GM12891 (cell line): ENCODE results near the gene HOXC13.

Experiments
- DNase-seq: peaks from one replicate; pipeline ENCODE4 v3.0.0; 2011; ENCODE audit warnings: low spot score; ENCODE audit not compliant: insufficient read length
- FAIRE-seq: peaks from 2 replicates; lab custom pipeline; 2011; peaks lifted over from hg19 to GRCh38; lab: Jason Lieb, UNC
- PAX5 ChIP-seq: IDR thresholded peaks from 2 replicates; pipeline ENCODE4 v1.6.1; 2011; ENCODE audit warnings: low read length, moderate library complexity, mild to moderate bottlenecking; ENCODE audit not compliant: insufficient read depth, severe bottlenecking
- POLR2A ChIP-seq: IDR thresholded peaks from 2 replicates; pipeline ENCODE4 v1.6.1; 2011; ENCODE audit warnings: low read depth, low read length, control low read depth
- POLR2AphosphoS5 ChIP-seq: IDR thresholded peaks from 2 replicates; pipeline ENCODE4 v1.6.1; 2011; ENCODE audit warnings: low read depth, low read length, control low read depth
- POU2F2 ChIP-seq: IDR thresholded peaks from 2 replicates; pipeline ENCODE4 v1.6.1; 2011; ENCODE audit warnings: low read depth, mild to moderate bottlenecking, control low read depth, low read length, moderate library complexity
- SPI1 ChIP-seq: IDR thresholded peaks from 2 replicates; pipeline ENCODE4 v1.6.1; 2011; ENCODE audit warnings: low read depth, low read length, control low read depth
- TAF1 ChIP-seq: IDR thresholded peaks from 2 replicates; pipeline ENCODE4 v1.6.1; 2011; ENCODE audit warnings: low read depth, low read length, control low read depth

Gene HOXC13

DNA sequence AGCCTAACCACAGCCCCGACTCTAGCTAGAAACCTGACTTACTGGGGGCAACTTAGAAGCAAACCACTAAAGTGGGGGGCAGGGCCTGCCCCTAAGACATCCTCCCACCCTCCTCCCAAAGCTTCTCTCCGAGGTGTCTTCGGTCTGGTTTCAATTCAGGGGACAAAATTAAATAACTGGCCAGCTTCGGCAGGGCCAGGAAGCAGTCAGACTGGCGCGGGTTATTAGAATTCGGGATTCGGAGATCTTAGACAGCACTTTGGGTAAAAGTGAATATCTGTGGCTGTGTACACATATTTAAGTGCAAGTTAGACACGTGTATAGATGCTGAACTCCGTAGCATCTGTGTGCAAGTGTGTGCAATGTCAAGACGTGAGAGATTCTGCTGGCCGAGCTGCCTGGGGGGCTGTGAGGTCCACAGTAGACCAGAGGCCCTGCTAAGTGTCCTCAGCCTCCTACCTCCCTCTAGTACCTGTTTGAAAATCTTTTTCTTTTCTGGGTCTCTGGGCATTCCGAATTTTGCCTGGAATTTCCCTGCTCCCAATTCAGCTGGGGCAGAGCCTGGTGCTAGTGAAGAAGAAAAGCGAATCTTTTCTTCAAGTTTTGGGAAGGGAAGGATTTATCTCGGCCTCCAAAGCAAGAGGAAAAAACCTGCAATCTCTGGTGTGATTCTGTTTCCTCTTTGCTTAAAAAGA lies 42.3 kb downstream of the HOXC13 start:
- FAIRE-seq: no peak
- TF ChIP-seq SPI1 (no peak), POLR2AphosphoS5 (no peak), POU2F2 (no peak), POLR2A (no peak), TAF1 (no peak), PAX5 (no peak)
- no peak for DNase-seq

- FAIRE-seq (no peak), DNase-seq (no peak)
- TF ChIP-seq TAF1 (no peak), POLR2A (no peak), SPI1 (no peak)
These were observed 43.3 kb downstream of the HOXC13 start for GRCh38 chr12:53981634-53982565.

- no peak for TF ChIP-seq SPI1
- no peak for TF ChIP-seq POLR2A
- no peak for TF ChIP-seq TAF1
- no peak for TF ChIP-seq PAX5
- no peak for TF ChIP-seq POLR2AphosphoS5
- TF ChIP-seq POU2F2: no peak
- no peak for FAIRE-seq
- DNase-seq: no peak
These were observed 44.3 kb downstream of the HOXC13 start for GRCh38 chr12:53982648-53983567.

DNA sequence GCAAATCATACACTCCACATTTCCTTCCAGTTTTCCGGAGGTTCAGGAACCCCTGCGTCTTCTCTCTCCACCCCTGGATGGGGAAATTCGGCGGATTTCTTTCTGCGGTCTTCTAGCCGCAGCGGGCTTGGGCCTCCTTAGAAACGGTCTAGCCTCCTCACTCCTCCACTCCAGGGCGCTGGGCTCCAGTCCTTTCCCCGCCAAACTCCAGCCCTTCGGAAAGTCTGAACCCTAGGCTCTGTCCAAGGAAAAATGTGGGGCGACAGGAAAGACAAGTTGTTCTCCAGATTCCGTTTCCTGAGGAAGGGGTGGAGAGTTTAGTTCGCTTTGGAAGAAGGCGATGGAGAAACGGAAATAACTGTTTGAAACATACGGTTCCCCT lies 44.9 kb downstream of the HOXC13 start:
- no peak for DNase-seq
- no peak for TF ChIP-seq POLR2A
- TF ChIP-seq TAF1: no peak
- TF ChIP-seq POU2F2: no peak
- no peak for TF ChIP-seq PAX5
- FAIRE-seq: no peak

- TF ChIP-seq SPI1 (no peak), TAF1 (no peak), POLR2AphosphoS5 (no peak), POLR2A (no peak), PAX5 (no peak), POU2F2 (no peak)
- FAIRE-seq (no peak), DNase-seq (no peak)
These were observed 45.4 kb downstream of the HOXC13 start for GRCh38 chr12:53983950-53984572.

DNA sequence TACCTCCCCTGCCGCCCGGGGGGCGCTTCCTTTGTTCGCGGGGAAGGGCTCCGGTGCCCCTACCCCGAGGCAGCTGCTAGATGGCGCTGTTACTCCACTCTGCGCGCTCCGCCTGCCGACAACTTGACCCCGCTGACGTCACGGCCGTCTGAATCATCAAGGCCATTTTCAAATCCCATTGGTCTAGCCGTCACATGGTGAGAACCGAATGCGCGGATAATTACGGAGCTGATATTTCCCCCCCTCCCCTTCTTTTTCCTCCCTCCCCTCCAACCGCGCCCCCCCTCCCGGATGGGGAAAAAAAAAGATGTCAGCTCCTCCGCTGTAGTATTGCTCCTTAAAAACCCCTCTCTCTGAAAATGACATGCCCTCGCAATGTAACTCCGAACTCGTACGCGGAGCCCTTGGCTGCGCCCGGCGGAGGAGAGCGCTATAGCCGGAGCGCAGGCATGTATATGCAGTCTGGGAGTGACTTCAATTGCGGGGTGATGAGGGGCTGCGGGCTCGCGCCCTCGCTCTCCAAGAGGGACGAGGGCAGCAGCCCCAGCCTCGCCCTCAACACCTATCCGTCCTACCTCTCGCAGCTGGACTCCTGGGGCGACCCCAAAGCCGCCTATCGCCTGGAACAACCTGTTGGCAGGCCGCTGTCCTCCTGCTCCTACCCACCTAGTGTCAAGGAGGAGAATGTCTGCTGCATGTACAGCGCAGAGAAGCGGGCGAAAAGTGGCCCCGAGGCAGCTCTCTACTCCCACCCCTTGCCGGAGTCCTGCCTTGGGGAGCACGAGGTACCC lies 46.5 kb downstream of the HOXC13 start, which contains the start of gene HOXC10:
Gene HOXC10 (plus strand): TSS at position 246 of the 791 bp plus-strand sequence. CDS start 114 bp downstream, at position 360.
- FAIRE-seq (peak; percentile 66), DNase-seq (peak; percentile 77)
- no peak for TF ChIP-seq PAX5
- TF ChIP-seq POU2F2: no peak
- no peak for TF ChIP-seq POLR2AphosphoS5
- TF ChIP-seq SPI1: no peak
- TF ChIP-seq TAF1: no peak
- no peak for TF ChIP-seq POLR2A

DNA sequence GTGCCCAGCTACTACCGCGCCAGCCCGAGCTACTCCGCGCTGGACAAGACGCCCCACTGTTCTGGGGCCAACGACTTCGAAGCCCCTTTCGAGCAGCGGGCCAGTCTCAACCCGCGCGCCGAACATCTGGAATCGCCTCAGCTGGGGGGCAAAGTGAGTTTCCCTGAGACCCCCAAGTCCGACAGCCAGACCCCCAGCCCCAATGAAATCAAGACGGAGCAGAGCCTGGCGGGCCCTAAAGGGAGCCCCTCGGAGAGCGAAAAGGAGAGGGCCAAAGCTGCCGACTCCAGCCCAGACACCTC lies 47.0 kb downstream of the HOXC13 start:
- no peak for DNase-seq
- TF ChIP-seq POLR2A: no peak
- no peak for TF ChIP-seq PAX5
- TF ChIP-seq SPI1: no peak
- FAIRE-seq: no peak

GRCh38 chr12:53985994-53986685 lies 47.5 kb downstream of the HOXC13 start:
- TF ChIP-seq PAX5 (no peak), POLR2A (no peak), POU2F2 (no peak), POLR2AphosphoS5 (no peak), SPI1 (no peak)
- DNase-seq: no peak
- peak; percentile 31 for FAIRE-seq
